Upper lobe of left lung (tissue), 6 donors: ENCODE data around the gene BRPF1. TPM values are rescaled to one million over a fixed set of nuclear protein-coding genes. Genes with fewer than 3 reads are reported as not detected.
"Not testable (repeated sequence)": the region's sequence is repeated elsewhere in the genome, so short reads cannot be mapped to it uniquely, and the experiment has no call there.

Experiments used
- ATAC-seq, 2 donors: fragments of 200-7000 bp; cut with Tn5 transposase; one replicate each; pipeline ENCODE4 v1.9.1; 2022; ENCODE audit warnings: mild to moderate bottlenecking in 2 of 2, moderate library complexity in 2 of 2; ENCODE audit not compliant: low FRiP score in 2 of 2
- DNase-seq, 2 donors: peaks; one replicate each; pipeline ENCODE4 v3.0.0-alpha.2; 2019 to 2020
- H3K27ac ChIP-seq, 4 donors: fragments of 200-600 bp; sonication (generic); one replicate each; pipeline ENCODE4 v1.5.1; 2016 to 2019
- H3K27me3 ChIP-seq, 4 donors: fragments of 200-600 bp; sonication (generic); one replicate each; pipeline ENCODE4 v1.5.1; 2017 to 2019
- H3K36me3 ChIP-seq, 4 donors: fragments of 200-600 bp; sonication (generic); one replicate each; pipeline ENCODE4 v1.5.1; 2016 to 2019
- H3K4me1 ChIP-seq, 4 donors: fragments of 200-600 bp; sonication (generic); one replicate each; pipeline ENCODE4 v1.5.1; 2018 to 2019
- H3K4me3 ChIP-seq, 4 donors: fragments of 200-600 bp; sonication (generic); one replicate each; pipeline ENCODE4 v1.5.1; 2017 to 2019; ENCODE audit warnings: mild to moderate bottlenecking in 2 of 4, moderate library complexity in 1 of 4
- H3K9me3 ChIP-seq, 4 donors: fragments of 200-600 bp; sonication (generic); one replicate each; pipeline ENCODE4 v1.5.1; 2018 to 2019
- EP300 ChIP-seq, 4 donors: sonication (generic); formaldehyde crosslinking; IDR thresholded peaks; one replicate each; pipeline ENCODE4 v1.5.1; 2017; ENCODE audit warnings: antibody characterized with exemption in 4 of 4, control low read depth in 2 of 4
- POLR2A ChIP-seq, 4 donors: fragments of 450-650 bp; IDR thresholded peaks; one replicate each; pipeline ENCODE4 v1.5.1; 2016 to 2017; ENCODE audit warnings: antibody characterized with exemption in 4 of 4, mild to moderate bottlenecking in 2 of 4
- POLR2AphosphoS5 ChIP-seq, 2 donors: sonication (generic); formaldehyde crosslinking; IDR thresholded peaks; one replicate each; pipeline ENCODE4 v1.5.1; 2017; ENCODE audit warnings: antibody characterized with exemption in 2 of 2
- WGBS, 2 donors: methylation state at CpG; one replicate each; pipeline ENCODE4 v1.1.5; 2017 to 2018; 5-methylcytosine and 5-hydroxymethylcytosine counted together
- total RNA-seq, 6 donors: library from RNA; depleted of rRNA in 4 of 6; stranded (reverse); fragments of >200 nt in 4 of 6; gene quantifications; one replicate each; pipeline versions ENCODE4 v1.1.0 to v1.2.1, GENCODE V29; 2016 to 2021
- TF ChIP-seq, protein P1 (sequence below), 6 experiments: fragments of 450-650 bp in 4 of 6; fragments of 200-600 bp in 2 of 6; sonication (generic) in 2 of 6; IDR thresholded peaks; one replicate each; pipeline ENCODE4 v1.5.1; 2016 to 2019; ENCODE audit warnings: antibody characterized with exemption in 6 of 6
- donor health status: DM: no; HTN: no; CAD: no; lungs with moderate emphysema.
- donor health status: DM: no; HTN: yes; CAD: no; lungs with severe emphysema.

BRPF1 gene
- total RNA-seq, 6 donors from 2014 or later: 18.8 to 44.0 (median 26.5) TPM

DNA sequence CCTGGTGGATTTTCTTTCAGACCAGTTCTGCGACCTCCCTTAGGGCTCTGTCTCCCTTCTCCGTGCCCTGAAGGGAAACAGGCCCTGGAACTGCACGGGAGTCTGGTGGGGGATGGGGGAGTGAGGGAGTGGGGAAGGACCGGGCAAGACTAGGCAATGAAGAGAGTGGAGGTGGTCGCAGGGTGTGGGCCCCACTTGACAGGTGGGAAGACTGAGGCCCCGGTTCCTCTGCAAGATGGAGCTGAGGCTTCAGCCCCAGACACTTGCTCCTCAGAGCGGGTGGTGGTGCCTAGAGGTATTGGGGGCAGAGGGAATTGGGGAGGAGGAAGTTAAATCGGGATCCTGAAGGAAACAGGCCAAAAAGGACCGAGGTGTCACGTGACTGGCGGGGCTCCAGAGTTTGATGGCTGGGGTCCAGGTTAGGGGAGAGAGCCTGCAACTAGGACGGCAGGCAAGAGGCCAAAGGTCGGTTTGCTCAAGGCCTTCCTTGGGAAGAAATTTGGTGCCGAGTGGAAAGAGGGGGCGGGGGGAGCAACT lies 38.8 kb downstream of the BRPF1 start:
- ATAC-seq (peak; percentile 43 to 49), DNase-seq (peak in 1 of 2 donors; percentile 76)
- peak overlapping the region; percentile 69 to 81 (median 74) for H3K4me3 ChIP-seq
- peaks cover 34 to 43% (median 39%) of the 10 kb centered on the region in 4 donors for H3K4me1 ChIP-seq
- WGBS, 2 donors: 12 to 16% methylated on average over 14 to 15 of the region's 15 CpGs
- H3K36me3 ChIP-seq: peaks cover 0 to 8% (median 2%) of the 10 kb centered on the region in 4 donors
- TF ChIP-seq POLR2A (IDR thresholded peaks at IDR 0.05) (no peak), EP300 (IDR thresholded peaks at IDR 0.05) (no peak), POLR2AphosphoS5 (IDR thresholded peaks at IDR 0.05) (no peak)
- TF ChIP-seq, protein P1, sequence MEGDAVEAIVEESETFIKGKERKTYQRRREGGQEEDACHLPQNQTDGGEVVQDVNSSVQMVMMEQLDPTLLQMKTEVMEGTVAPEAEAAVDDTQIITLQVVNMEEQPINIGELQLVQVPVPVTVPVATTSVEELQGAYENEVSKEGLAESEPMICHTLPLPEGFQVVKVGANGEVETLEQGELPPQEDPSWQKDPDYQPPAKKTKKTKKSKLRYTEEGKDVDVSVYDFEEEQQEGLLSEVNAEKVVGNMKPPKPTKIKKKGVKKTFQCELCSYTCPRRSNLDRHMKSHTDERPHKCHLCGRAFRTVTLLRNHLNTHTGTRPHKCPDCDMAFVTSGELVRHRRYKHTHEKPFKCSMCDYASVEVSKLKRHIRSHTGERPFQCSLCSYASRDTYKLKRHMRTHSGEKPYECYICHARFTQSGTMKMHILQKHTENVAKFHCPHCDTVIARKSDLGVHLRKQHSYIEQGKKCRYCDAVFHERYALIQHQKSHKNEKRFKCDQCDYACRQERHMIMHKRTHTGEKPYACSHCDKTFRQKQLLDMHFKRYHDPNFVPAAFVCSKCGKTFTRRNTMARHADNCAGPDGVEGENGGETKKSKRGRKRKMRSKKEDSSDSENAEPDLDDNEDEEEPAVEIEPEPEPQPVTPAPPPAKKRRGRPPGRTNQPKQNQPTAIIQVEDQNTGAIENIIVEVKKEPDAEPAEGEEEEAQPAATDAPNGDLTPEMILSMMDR (IDR thresholded peaks at IDR 0.05): no peak
- no peaks in the 10 kb centered on the region for H3K27me3 ChIP-seq
- peak overlapping the region; percentile 73 to 91 (median 88) for H3K27ac ChIP-seq
- no peaks in the 10 kb centered on the region for H3K9me3 ChIP-seq

DNA sequence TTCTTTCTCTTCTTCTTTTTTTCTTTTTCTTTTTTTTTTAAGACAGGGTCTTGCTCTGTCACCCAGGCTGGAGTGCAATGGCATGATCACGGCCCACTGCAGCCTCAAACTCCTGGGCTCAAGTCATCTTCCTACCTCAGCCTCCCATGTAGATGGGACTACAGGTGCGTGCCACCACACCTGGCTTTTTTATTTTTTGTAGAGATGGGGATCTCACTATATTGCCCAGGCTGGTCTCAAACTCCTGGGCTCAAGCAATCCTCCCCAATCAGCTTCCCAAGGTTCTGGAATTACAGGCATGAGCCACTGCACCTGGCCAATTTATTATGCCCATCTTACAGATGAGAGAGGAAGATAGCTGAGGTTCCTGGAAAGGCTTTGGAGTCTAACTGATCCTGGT lies 39.5 kb downstream of the BRPF1 start:
- ATAC-seq, H3K4me3 ChIP-seq: not testable (repeated sequence)

DNA sequence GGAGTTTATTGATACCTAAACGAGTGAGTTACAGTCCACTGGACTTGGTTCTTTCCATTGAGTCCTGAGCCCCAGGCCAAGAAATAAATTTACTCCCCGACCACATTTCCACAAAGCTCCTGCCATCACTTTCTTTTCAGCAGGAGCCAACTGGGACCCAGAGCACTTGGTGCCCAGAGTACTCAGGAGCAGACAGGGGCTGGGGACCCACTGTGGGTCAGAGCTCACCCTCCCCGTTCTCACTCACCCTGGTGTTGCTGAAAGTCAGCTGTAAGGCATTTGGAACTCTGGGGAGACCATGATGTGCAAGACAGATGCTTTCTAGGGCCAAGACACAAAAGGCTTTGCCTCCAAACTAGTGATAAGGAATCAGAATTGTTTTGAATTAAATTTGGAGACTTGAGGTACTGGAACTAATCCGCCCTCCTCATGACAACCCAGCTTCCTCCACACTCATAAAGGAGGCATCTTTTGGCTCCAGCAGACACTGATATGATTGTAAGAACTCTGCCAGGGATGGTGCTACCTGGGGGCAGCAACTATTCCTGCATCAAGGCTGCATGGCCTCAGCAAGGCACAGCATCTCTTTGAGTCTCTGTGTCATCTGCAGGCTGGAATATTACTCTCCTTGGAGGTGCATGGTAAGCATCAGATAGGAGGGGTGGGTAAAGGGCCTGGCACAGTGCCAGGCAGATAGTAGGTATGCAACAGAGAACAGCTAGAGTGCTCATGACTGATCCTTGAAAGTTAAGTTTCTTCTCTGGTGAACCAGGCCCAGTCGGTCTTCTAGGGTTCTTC lies 45.6 kb downstream of the BRPF1 start:
- WGBS, 2 donors: 77 to 83% methylated on average over 5 of the region's 5 CpGs
- no peak for ATAC-seq
- no peak for TF ChIP-seq POLR2A (IDR thresholded peaks at IDR 0.05)
- TF ChIP-seq, protein P1 (IDR thresholded peaks at IDR 0.05): no peak
- TF ChIP-seq EP300 (IDR thresholded peaks at IDR 0.05): no peak
- no peak for TF ChIP-seq POLR2AphosphoS5 (IDR thresholded peaks at IDR 0.05)
- Histone ChIP-seq H3K4me3 (no peak overlapping the region), H3K9me3 (no peaks in the 10 kb centered on the region), H3K27me3 (no peaks in the 10 kb centered on the region), H3K4me1 (peaks cover 0 to 15% (median 6%) of the 10 kb centered on the region in 4 donors), H3K36me3 (peaks cover 0 to 24% (median 14%) of the 10 kb centered on the region in 4 donors), H3K27ac (no peak overlapping the region)
- no peak for DNase-seq

More for the DNA sequence above, 39.5 kb downstream of the BRPF1 start:
- DNase-seq, H3K36me3 ChIP-seq, H3K27me3 ChIP-seq, H3K9me3 ChIP-seq: not testable (repeated sequence)
- Histone ChIP-seq H3K4me1 (peaks cover 34 to 43% (median 39%) of the 10 kb centered on the region in 4 donors), H3K27ac (peak overlapping the region in 3 of 4 donors; percentile 73 to 91 (median 91))
- WGBS, 2 donors: 95% methylated on average over 2 of the region's 2 CpGs

DNA sequence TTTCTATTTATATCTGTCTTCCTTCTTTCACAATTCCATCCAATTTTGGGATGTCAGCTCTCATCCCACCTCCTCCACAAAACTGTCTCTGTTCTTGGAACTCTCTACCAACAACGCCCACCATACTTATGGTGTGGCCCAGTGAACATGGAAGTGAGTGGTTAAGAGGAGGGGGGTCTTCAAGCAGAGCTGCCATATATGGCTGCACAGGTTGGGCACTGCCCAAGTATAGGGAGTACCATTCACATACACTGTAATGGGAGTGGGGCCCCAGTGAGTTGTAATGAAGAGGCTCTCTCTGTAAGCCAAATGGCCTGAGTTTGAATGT lies 46.1 kb downstream of the BRPF1 start:
- 76 to 89% methylated on average over 1 of the region's 1 CpG for WGBS, 2 donors
- Histone ChIP-seq H3K9me3 (no peaks in the 10 kb centered on the region), H3K4me3 (no peak overlapping the region), H3K36me3 (peaks cover 0 to 30% (median 16%) of the 10 kb centered on the region in 4 donors), H3K4me1 (peaks cover 0 to 18% (median 6%) of the 10 kb centered on the region in 4 donors), H3K27me3 (no peaks in the 10 kb centered on the region), H3K27ac (no peak overlapping the region)
- peak in 1 of 2 donors; percentile 16 for ATAC-seq
- DNase-seq: no peak
- no peak for TF ChIP-seq EP300 (IDR thresholded peaks at IDR 0.05)
- TF ChIP-seq, protein P1 (IDR thresholded peaks at IDR 0.05): no peak
- no peak for TF ChIP-seq POLR2A (IDR thresholded peaks at IDR 0.05)
- no peak for TF ChIP-seq POLR2AphosphoS5 (IDR thresholded peaks at IDR 0.05)

DNA sequence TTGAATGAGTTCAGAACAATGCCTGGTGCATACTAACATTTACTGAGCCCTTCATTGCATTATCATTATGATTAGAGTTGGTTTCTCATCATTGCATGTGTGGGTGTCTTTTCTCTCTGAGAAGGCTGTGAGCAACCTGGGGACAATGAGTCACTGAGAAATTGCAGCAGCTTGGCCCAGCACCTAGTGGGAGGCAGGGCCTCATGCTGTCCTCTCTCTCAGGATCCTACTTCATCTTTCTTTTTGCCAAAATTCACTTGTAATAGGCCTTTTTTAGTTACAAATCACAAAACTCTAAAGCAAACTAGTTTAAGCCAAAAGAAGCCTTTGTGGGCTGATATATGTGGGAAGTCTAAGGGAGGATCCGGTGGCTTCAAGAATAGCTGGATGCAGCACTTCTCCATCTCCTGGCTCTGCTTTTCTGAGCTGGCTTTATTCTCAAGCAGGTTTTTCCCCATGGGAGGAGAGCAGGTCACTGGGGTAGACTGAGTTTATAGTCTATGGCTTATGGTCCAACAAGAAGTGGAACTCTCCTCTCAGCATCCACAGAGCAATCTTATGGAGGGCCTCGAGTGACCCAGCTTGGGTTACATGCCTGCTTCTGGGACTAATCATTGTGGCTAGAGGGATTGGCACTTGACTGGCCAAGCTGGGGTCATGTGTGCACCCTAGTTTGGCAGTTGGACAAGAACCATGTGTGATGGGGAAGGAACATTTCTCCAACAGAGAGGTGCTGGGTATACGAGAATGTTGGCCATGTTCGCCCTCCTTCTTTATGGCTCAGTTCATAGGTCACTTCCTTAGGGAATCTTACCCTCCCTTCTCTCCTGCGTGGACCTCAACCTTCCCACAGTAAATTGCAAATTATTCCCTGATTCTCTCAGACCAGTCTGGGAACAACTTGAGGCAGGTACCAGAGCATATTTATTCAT lies 46.9 kb downstream of the BRPF1 start:
- Histone ChIP-seq H3K4me1 (peaks cover 0 to 18% (median 6%) of the 10 kb centered on the region in 4 donors), H3K4me3 (no peak overlapping the region), H3K9me3 (no peaks in the 10 kb centered on the region), H3K27me3 (no peaks in the 10 kb centered on the region), H3K36me3 (peaks cover 0 to 37% (median 21%) of the 10 kb centered on the region in 4 donors), H3K27ac (no peak overlapping the region)
- 79 to 81% methylated on average over 5 of the region's 5 CpGs for WGBS, 2 donors
- DNase-seq (no peak), ATAC-seq (peak in 1 of 2 donors; percentile 78)
- TF ChIP-seq POLR2A (IDR thresholded peaks at IDR 0.05) (no peak), POLR2AphosphoS5 (IDR thresholded peaks at IDR 0.05) (no peak), EP300 (IDR thresholded peaks at IDR 0.05) (no peak)
- TF ChIP-seq, protein P1 (IDR thresholded peaks at IDR 0.05): no peak
